HUES48 (cell line): ENCODE results near the gene RAD51B.

ENCODE experiments used
- H3K27ac ChIP-seq: one replicate; pipeline ENCODE4 v1.7.0; 2013; ENCODE audit warnings: low read depth, low read length, inconsistent platforms
- H3K27me3 ChIP-seq: 2 replicates; pipeline ENCODE4 v1.6.1; 2013; ENCODE audit warnings: mild to moderate bottlenecking, low read length; ENCODE audit not compliant: control insufficient read depth, insufficient read depth
- H3K36me3 ChIP-seq: 2 replicates; pipeline ENCODE4 v1.6.1; 2013; ENCODE audit warnings: low read length; ENCODE audit not compliant: control insufficient read depth, insufficient read depth
- H3K4me1 ChIP-seq: 2 replicates; pipeline ENCODE4 v1.6.1; 2013; ENCODE audit warnings: mild to moderate bottlenecking, low read length; ENCODE audit not compliant: control insufficient read depth, insufficient read depth
- H3K4me3 ChIP-seq: 2 replicates; pipeline ENCODE4 v1.5.1; 2013; ENCODE audit warnings: mild to moderate bottlenecking, low read depth, low read length
- H3K9ac ChIP-seq: 2 replicates; pipeline ENCODE4 v1.6.1; 2013; ENCODE audit warnings: mild to moderate bottlenecking, low read depth, low read length, moderate library complexity
- H3K9me3 ChIP-seq: 2 replicates; pipeline ENCODE4 v1.6.1; 2013; ENCODE audit warnings: low read length; ENCODE audit not compliant: control insufficient read depth, insufficient read depth

Gene RAD51B

DNA sequence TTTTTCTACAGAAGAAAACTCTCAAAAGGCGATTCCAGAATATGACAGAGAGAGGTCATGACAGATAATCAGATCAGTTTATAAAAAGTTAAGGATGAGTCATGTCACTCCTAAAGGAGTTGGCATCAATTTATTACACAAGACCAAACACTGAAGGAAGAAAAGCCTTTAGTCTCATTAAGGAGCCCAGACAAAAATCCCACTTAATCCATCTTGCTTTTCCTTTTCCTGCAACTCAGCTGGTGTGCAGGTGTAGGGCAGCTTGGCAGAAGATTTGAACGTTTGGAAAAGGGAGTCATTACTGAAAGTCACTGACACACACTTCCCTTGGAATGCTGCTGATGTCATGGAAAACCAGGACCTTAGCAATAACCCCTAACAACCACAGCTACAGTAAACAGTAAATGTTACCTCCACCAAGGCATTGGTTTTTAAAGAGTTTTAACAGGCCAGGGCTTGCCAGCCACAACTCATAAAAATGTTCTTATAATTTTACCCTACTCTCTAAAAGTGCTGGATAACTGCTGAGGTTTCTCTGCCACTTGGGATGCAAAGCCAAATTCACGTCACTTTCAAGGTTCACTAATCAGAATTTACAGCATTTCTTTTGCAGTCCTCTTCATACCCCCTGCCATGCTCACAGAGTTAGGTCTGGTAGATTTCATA is 320.6 kb downstream of the RAD51B start:
- Histone ChIP-seq H3K9me3 (no peaks in the 10 kb centered on the region), H3K27ac (peak overlapping the region; percentile 79), H3K36me3 (no peaks in the 10 kb centered on the region), H3K9ac (peak overlapping the region; percentile 6; the same call in 1 of the 2 replicates), H3K4me1 (peaks cover 38% of the 10 kb centered on the region), H3K4me3 (no peak overlapping the region), H3K27me3 (no peaks in the 10 kb centered on the region)

DNA sequence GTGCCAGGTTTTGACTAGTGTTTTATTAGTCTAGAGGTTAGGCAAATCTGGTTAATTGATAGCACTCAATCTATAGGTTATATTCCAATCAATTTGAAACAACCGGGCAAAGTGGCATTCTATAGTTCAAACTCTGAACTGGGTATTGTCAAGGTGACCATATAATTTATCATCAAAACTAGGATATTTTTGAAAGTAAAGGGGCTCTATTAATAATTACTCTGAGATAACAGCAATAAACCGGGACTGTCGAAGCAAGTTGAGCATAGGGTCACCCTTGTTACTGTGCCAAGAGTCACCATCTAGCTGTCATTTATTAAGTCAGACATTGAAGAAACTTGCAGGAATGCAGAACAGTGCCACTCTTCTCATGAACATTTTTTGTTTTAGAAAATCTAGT is 321.2 kb downstream of the RAD51B start:
- Histone ChIP-seq H3K36me3 (no peaks in the 10 kb centered on the region), H3K4me3 (no peak overlapping the region), H3K4me1 (peaks cover 38% of the 10 kb centered on the region), H3K9me3 (no peaks in the 10 kb centered on the region), H3K27me3 (no peaks in the 10 kb centered on the region), H3K9ac (peak overlapping the region; percentile 6; the same call in 1 of the 2 replicates), H3K27ac (peak overlapping the region; percentile 79)

DNA sequence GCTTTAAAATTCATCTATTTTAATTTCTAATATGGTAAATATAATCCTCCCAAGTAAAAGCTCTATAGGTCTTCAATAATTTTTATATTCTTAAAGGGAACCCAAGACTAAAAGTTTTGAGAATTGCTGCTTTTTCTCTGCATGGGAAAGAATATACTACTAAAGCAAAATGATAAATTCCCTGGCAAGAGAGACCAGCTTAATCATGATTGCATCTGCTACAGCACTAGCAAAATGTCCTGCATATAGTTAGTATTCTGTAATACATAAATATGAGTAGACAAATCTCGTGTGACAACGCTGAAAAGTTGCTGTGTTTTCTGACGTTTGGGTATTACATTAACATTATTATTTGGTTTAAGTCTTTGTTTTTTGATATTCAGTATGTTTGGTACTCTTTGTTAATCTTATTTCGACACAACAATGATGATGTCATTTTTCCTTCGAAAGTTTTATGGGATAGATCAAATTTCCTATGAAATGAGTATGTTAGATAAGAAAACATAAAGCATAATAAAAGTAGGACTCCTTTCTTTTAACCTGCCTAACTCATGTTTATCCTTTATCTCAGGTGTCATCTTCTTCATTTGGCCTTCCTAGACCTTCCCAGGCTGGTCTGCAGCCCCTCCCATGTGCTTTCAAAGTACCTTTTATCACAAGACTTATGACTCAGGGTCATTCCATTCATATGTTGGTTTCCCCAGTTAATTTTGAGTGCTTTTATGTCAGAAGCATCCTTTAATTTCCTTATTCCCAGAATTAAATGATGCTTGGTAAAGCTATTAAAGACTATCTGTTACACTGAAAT is 321.9 kb downstream of the RAD51B start:
- Histone ChIP-seq H3K9me3 (no peaks in the 10 kb centered on the region), H3K9ac (no peak overlapping the region), H3K27ac (peak overlapping the region; percentile 44), H3K4me1 (peaks cover 38% of the 10 kb centered on the region), H3K4me3 (no peak overlapping the region), H3K36me3 (no peaks in the 10 kb centered on the region), H3K27me3 (no peaks in the 10 kb centered on the region)

DNA sequence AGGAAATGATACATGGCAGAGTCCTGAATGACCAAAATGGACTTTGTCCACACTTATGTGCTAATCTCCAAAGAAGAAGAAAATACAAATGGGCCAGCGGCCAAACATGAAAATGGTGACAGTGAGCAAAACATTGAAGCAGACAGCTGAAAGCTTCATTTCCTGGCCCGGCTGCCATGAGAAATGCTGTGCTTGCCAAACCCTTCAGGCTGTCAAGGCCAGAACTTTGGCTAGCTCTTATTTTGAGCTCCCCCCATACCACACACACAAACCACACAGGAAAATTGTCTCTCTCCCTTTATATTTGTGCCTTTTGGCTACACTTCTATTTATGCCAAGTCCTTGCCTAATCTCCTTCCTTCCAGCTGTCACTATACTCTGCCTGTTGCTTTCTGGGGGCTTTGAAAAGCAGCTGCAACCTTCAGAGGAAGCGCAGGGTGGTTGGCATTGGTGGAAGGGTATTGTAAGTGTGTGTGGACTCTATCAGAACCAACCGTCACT is 323.8 kb downstream of the RAD51B start:
- Histone ChIP-seq H3K4me3 (no peak overlapping the region), H3K36me3 (no peaks in the 10 kb centered on the region), H3K27me3 (no peaks in the 10 kb centered on the region), H3K4me1 (peaks cover 24% of the 10 kb centered on the region), H3K27ac (no peak overlapping the region), H3K9ac (no peak overlapping the region), H3K9me3 (no peaks in the 10 kb centered on the region; the same call in 1 of the 2 replicates)

DNA sequence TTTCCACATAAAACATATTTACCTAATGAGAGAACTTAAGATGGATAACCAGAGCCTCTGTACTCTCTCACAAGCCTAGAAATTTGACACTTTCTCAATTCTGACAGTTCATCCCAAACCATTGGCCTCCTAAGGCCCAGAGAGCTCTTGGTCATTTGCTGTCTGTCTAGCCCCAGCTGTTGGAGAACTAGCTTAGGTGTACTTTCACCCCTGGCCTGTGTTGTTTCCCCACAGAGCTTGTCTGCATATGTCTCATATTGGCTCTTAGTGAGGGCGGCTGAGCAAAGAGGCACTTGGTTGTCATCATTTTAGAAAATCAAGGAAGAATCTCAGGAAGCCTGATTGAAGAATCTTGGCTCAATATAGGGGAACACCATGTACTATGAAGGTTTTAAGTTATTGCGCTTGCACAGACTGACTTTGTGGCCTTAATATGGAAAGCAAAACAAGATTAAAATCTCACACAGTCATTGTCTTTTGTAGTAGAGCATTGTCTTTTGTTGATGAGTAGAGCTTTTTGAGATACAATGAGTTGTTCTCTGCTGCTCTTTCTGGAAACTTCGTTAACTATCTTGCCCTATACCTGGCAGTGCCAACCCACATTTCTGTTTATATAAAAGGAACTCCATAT is 324.6 kb downstream of the RAD51B start:
- H3K27me3 ChIP-seq: no peaks in the 10 kb centered on the region
- peaks cover 18% of the 10 kb centered on the region for H3K4me1 ChIP-seq
- no peak overlapping the region for H3K4me3 ChIP-seq
- no peaks in the 10 kb centered on the region for H3K36me3 ChIP-seq
- H3K9me3 ChIP-seq: no peaks in the 10 kb centered on the region; the same call in 1 of the 2 replicates
- no peak overlapping the region for H3K9ac ChIP-seq
- H3K27ac ChIP-seq: no peak overlapping the region

DNA sequence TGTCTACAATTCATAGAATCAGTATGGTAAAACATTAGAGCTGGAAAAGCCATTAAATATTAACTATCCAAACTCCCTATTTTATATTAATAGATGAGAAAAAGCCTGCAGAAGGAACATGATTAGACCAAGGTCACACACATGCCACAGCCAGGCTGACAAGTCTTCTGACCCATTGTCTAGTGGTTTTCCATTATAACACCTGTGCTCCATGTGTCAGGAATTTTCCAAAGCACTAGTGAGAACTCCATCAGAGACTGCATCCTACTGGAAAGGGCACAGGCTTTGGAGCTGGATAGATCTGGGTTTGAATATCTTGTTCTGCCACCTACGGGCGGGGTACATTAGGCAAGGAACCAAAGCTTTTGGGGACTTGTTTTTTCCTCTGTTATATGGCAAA is 325.5 kb downstream of the RAD51B start:
- no peaks in the 10 kb centered on the region for H3K36me3 ChIP-seq
- H3K4me1 ChIP-seq: peaks cover 18% of the 10 kb centered on the region
- no peaks in the 10 kb centered on the region for H3K27me3 ChIP-seq
- no peak overlapping the region for H3K9ac ChIP-seq
- no peak overlapping the region for H3K4me3 ChIP-seq
- H3K27ac ChIP-seq: no peak overlapping the region
- no peaks in the 10 kb centered on the region; the same call in 1 of the 2 replicates for H3K9me3 ChIP-seq

DNA sequence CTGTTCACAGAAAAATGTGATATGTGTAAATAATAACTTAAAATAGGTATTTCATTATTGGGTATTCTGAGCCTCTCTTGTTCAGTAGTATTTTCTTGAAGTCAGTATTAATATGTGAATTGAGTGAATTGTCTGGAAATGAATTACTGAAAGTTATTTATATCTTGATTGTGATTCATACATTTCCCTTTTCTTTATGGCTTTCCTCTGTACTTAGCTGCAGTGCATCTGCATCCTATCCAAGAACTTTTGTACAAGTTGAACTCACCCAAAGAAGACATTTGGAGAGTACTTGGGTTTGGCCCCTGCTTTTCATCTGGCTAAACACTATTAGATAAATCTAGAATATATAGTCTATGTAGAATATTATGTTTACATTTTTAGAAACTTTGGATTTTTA is 326.0 kb downstream of the RAD51B start:
- H3K4me1 ChIP-seq: peaks cover 13% of the 10 kb centered on the region
- H3K27ac ChIP-seq: no peak overlapping the region
- H3K27me3 ChIP-seq: no peaks in the 10 kb centered on the region
- no peak overlapping the region for H3K9ac ChIP-seq
- no peaks in the 10 kb centered on the region for H3K36me3 ChIP-seq
- no peak overlapping the region for H3K4me3 ChIP-seq
- no peaks in the 10 kb centered on the region; the same call in 1 of the 2 replicates for H3K9me3 ChIP-seq

DNA sequence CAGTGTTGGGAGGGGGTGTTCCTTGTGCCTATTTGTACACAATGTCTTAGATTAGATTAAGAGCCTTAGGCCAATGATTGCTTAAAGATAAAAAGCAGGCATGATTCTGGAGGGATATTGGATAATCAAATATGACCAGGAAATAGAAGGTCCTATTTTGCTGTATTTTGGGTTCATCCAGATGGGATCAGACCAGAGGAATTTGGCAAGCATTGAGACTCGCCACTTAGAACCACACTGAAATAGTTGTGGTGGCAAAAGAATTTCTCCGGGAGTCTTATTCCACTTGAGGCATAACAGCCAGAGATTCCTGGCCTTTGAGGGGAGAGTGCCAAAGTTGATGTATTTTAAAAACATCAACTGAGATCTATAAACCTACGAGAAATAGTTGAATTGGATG is 327.2 kb downstream of the RAD51B start:
- H3K27ac ChIP-seq: no peak overlapping the region

DNA sequence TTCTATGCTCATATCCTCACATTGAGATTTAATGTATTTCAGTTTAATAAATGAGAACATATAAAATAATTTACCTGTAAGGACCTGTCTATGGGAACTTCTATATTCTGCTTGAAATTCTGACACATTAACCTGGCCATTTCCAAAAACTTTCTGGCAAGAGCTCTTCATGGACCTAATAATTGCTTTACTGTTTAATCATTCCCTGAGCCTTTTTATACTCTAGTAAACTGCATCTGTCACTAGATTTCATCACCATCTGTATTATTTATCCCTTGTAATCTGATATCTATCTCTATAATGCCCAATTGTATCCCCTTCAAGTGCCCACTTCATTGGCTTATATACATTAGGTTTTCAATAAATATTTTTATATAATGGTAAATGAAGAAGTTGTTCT is 327.7 kb downstream of the RAD51B start:
- Histone ChIP-seq H3K27ac (no peak overlapping the region), H3K9ac (no peak overlapping the region), H3K9me3 (no peaks in the 10 kb centered on the region; the same call in 1 of the 2 replicates), H3K4me1 (peaks cover under 1% of the 10 kb centered on the region; the same call in 1 of the 2 replicates), H3K36me3 (no peaks in the 10 kb centered on the region), H3K4me3 (no peak overlapping the region), H3K27me3 (no peaks in the 10 kb centered on the region)

More for the DNA sequence above, 327.2 kb downstream of the RAD51B start:
- Histone ChIP-seq H3K9me3 (no peaks in the 10 kb centered on the region; the same call in 1 of the 2 replicates), H3K9ac (no peak overlapping the region), H3K36me3 (no peaks in the 10 kb centered on the region), H3K4me1 (peaks cover 4% of the 10 kb centered on the region; the same call in 1 of the 2 replicates), H3K27me3 (no peaks in the 10 kb centered on the region), H3K4me3 (no peak overlapping the region)

DNA sequence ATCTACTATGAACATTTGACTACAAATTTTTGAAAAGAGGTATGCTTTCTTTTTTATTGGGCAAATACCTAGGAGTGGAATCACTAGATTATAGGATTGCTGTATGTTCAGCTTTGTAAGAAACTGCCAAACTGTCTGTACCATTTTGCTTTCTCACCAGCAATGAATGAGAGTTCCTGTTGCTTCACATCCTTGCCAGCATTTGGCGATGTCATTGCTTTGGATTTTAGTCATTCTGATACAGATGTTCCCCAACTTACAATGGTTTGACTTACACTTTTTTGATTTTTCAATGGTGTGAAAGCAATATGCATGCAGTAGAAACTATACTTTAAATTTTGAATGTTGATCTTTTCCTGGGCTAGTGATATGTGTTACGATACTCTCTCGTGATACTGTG is 328.7 kb downstream of the RAD51B start:
- Histone ChIP-seq H3K27ac (no peak overlapping the region), H3K36me3 (no peaks in the 10 kb centered on the region)

More for the DNA sequence above, 328.7 kb downstream of the RAD51B start:
- H3K27me3 ChIP-seq: no peaks in the 10 kb centered on the region
- H3K9ac ChIP-seq: no peak overlapping the region
- H3K9me3 ChIP-seq: peaks cover 5% of the 10 kb centered on the region; the same call in 1 of the 2 replicates
- no peaks in the 10 kb centered on the region for H3K4me1 ChIP-seq
- no peak overlapping the region for H3K4me3 ChIP-seq
